ENCODE measurements around the gene DLGAP1.

GRCh38 chr18:3688690-3689089 is 766.4 kb downstream of the DLGAP1 start:
- TF ChIP-seq CTCF (IDR thresholded peaks at IDR 0.05; ENCODE audit: low read depth, low read length) (no peak), EZH2phosphoT487 (IDR thresholded peaks at IDR 0.05; ENCODE audit: low read depth) (no peak)
